ENCODE results near the gene ADCY1. TPM values are rescaled to one million over a fixed set of nuclear protein-coding genes. Genes with fewer than 3 reads are reported as not detected.

The ADCY1 gene
- total RNA-seq, 3 donors from 2014 or later (not counting 1 experiment from before 2014, with no cell fraction given): 0.02 to 0.15 TPM; not detected in 1

DNA sequence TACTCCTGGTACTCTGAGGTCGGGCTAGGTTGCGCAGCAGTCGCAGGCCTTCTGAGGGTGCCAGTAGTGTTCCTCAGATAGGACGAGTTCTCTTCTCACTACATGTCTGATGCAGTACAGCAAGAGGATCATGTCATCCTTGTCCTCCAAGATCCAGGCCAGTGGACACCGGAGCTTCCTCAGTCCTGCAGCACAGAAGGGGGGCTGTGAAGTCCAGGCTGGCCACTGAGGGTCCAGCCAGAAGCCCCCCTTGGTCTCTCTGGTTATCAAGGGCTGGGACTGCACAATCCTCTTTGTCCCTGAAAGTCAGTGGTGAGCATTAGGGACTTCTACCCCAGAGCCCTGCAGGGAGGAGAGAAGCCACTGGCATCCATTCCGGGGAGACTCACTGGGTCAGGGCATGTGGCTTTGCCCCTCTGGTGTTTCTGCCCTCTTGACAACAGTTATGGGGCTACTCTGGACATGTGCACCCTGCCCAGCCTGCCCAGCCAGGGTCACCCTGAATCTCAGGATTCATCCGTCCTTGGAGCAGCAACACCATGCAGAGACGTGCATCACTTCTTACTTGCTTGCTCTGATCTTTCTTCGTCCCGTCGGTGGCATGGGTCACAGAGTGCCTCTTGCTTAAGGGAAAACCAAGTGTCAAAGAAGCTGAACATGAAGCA is 125.7 kb downstream of the ADCY1 start:
- Mint-ChIP-seq H3K27ac (no peak overlapping the region), H3K4me3 (no peak overlapping the region), H3K36me3 (no peaks in the 10 kb centered on the region), H3K4me1 (no peaks in the 10 kb centered on the region), H3K9me3 (no peaks in the 10 kb centered on the region), H3K27me3 (ENCODE audit: low read depth in 2 of 2) (peaks cover 0 to 4% of the 10 kb centered on the region in 2 donors)
- peak in 1 of 2 donors; percentile 10 for DNase-seq
- no peak for TF ChIP-seq CTCF (IDR thresholded peaks at IDR 0.05)
- Histone ChIP-seq H3K4me3 (ENCODE audit: low read length) (no peak overlapping the region), H3K36me3 (ENCODE audit: control insufficient read depth, insufficient read depth, low read length) (no peaks in the 10 kb centered on the region), H3K9me3 (ENCODE audit: control insufficient read depth, insufficient read depth, low read length) (no peaks in the 10 kb centered on the region), H3K27ac (ENCODE audit: low read length) (no peak overlapping the region), H3K4me1 (ENCODE audit: control insufficient read depth, insufficient read depth, low read length) (no peaks in the 10 kb centered on the region), H3K27me3 (ENCODE audit: control insufficient read depth, insufficient read depth, low read length) (no peaks in the 10 kb centered on the region)
- 85% methylated on average over 11 of the region's 11 CpGs for WGBS (ENCODE audit: insufficient coverage)
- intact Hi-C loops (cut with micrococcal nuclease): no loop called here
- ATAC-seq: no peak

GRCh38 chr7:45700556-45700955 is 126.4 kb downstream of the ADCY1 start:
- no peaks in the 10 kb centered on the region for H3K4me1 ChIP-seq (ENCODE audit: control insufficient read depth, insufficient read depth, low read length)
- H3K4me1 Mint-ChIP-seq: no peaks in the 10 kb centered on the region
- H3K4me3 Mint-ChIP-seq: no peak overlapping the region
- no peaks in the 10 kb centered on the region for H3K9me3 Mint-ChIP-seq
- 55% methylated on average over 2 of the region's 2 CpGs for WGBS (ENCODE audit: insufficient coverage)
- peaks cover 1 to 4% of the 10 kb centered on the region in 2 donors for H3K27me3 Mint-ChIP-seq (ENCODE audit: low read depth in 2 of 2)
- no peak for ATAC-seq
- no peaks in the 10 kb centered on the region for H3K9me3 ChIP-seq (ENCODE audit: control insufficient read depth, insufficient read depth, low read length)
- no peaks in the 10 kb centered on the region for H3K36me3 Mint-ChIP-seq
- no peak overlapping the region for H3K4me3 ChIP-seq (ENCODE audit: low read length)
- H3K36me3 ChIP-seq (ENCODE audit: control insufficient read depth, insufficient read depth, low read length): no peaks in the 10 kb centered on the region
- no peak overlapping the region for H3K27ac ChIP-seq (ENCODE audit: low read length)
- TF ChIP-seq CTCF (IDR thresholded peaks at IDR 0.05): no peak
- H3K27me3 ChIP-seq (ENCODE audit: control insufficient read depth, insufficient read depth, low read length): no peaks in the 10 kb centered on the region
- DNase-seq: no peak
- H3K27ac Mint-ChIP-seq: no peak overlapping the region
- intact Hi-C loops (cut with micrococcal nuclease): no loop called here

GRCh38 chr7:45701701-45702510 is 127.7 kb downstream of the ADCY1 start:
- no peak overlapping the region for H3K4me3 ChIP-seq (ENCODE audit: low read length)
- no peaks in the 10 kb centered on the region for H3K36me3 ChIP-seq (ENCODE audit: control insufficient read depth, insufficient read depth, low read length)
- Mint-ChIP-seq H3K9me3 (no peaks in the 10 kb centered on the region), H3K27me3 (ENCODE audit: low read depth in 2 of 2) (peaks cover 4 to 8% of the 10 kb centered on the region in 2 donors), H3K4me1 (no peaks in the 10 kb centered on the region), H3K36me3 (no peaks in the 10 kb centered on the region), H3K4me3 (no peak overlapping the region), H3K27ac (no peak overlapping the region)
- no peak for TF ChIP-seq CTCF (IDR thresholded peaks at IDR 0.05)
- intact Hi-C loops (cut with micrococcal nuclease): no loop called here
- WGBS (ENCODE audit: insufficient coverage): 77% methylated on average over 18 of the region's 18 CpGs
- no peaks in the 10 kb centered on the region for H3K9me3 ChIP-seq (ENCODE audit: control insufficient read depth, insufficient read depth, low read length)
- DNase-seq (peak in 1 of 2 donors; percentile 3), ATAC-seq (no peak)
- H3K4me1 ChIP-seq (ENCODE audit: control insufficient read depth, insufficient read depth, low read length): no peaks in the 10 kb centered on the region
- no peaks in the 10 kb centered on the region for H3K27me3 ChIP-seq (ENCODE audit: control insufficient read depth, insufficient read depth, low read length)
- H3K27ac ChIP-seq (ENCODE audit: low read length): no peak overlapping the region
